Measurements from ENCODE around the gene UCMA. TPM values are rescaled to one million over a fixed set of nuclear protein-coding genes. Genes with fewer than 3 reads are reported as not detected.

UCMA gene
- total RNA-seq, 2 experiments from 2014 or later = not detected

DNA sequence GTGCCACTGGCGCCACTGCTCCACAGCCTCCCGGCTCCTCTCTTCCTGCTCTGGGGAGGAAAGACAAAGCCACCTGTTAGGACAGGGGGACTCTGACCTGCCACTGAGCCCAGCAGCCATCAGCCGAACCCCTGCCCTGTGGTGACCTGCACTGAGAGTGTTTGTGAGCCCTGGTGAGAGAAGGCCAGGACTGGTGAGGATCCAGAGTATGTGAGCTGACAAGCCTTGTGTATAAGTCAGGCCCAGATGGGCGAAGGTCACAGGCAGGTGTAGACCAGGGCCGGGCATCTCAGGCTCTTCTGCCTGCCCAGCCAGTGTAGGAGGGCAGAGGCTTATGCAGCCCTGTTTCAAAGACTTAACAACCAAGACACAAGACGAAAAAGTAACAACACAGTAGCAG, 12.0 kb downstream of the UCMA start:
- Mint-ChIP-seq H3K9me3 (no peaks in the 10 kb centered on the region), H3K27ac (no peak overlapping the region), H3K36me3 (ENCODE audit: low read depth) (no peaks in the 10 kb centered on the region), H3K4me1 (ENCODE audit: low read depth) (no peaks in the 10 kb centered on the region), H3K4me3 (no peak overlapping the region), H3K27me3 (no peaks in the 10 kb centered on the region)
- Histone ChIP-seq H3K36me3 (ENCODE audit: insufficient read depth, low read length) (no peaks in the 10 kb centered on the region), H3K9me3 (ENCODE audit: control insufficient read depth in 1 of 2, insufficient read depth in 1 of 2, low read length in 2 of 2) (no peaks in the 10 kb centered on the region), H3K27ac (ENCODE audit: low read depth in 1 of 2, low read length in 2 of 2) (no peak overlapping the region), H3K4me1 (ENCODE audit: insufficient read depth, low read length) (no peaks in the 10 kb centered on the region), H3K27me3 (ENCODE audit: control insufficient read depth in 1 of 2, insufficient read depth in 2 of 2, low read length in 2 of 2) (no peaks in the 10 kb centered on the region), H3K4me3 (ENCODE audit: low read length) (no peak overlapping the region)
- CTCF ChIA-PET = no interaction called here
- DNase-seq = no peak
- TF ChIP-seq, protein P1, sequence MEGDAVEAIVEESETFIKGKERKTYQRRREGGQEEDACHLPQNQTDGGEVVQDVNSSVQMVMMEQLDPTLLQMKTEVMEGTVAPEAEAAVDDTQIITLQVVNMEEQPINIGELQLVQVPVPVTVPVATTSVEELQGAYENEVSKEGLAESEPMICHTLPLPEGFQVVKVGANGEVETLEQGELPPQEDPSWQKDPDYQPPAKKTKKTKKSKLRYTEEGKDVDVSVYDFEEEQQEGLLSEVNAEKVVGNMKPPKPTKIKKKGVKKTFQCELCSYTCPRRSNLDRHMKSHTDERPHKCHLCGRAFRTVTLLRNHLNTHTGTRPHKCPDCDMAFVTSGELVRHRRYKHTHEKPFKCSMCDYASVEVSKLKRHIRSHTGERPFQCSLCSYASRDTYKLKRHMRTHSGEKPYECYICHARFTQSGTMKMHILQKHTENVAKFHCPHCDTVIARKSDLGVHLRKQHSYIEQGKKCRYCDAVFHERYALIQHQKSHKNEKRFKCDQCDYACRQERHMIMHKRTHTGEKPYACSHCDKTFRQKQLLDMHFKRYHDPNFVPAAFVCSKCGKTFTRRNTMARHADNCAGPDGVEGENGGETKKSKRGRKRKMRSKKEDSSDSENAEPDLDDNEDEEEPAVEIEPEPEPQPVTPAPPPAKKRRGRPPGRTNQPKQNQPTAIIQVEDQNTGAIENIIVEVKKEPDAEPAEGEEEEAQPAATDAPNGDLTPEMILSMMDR (IDR thresholded peaks at IDR 0.05) = no peak
- POLR2A ChIA-PET = no interaction called here
- intact Hi-C loops (cut with DNase I, micrococcal nuclease) = no loop called here
- ATAC-seq (ENCODE audit: poor library complexity) = no peak

DNA sequence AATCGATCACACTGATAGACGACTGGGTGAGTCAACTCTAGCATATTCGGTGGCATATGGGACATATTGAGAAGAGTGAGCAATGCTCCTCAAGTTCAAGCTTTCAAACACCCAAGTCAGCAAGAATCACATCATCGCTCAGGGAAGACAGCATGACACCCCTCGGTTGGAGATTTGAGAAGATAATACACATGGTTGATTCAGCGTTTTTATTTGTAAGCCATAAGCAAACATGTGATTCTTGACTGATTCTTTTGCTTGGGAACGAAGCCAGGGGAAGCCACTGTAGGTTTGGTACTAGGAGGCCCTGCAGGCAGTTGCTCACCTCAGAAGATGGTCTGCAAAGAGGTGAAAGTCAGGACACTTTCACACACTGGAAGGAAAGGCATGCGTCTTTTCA, 12.6 kb downstream of the UCMA start:
- H3K27me3 ChIP-seq (ENCODE audit: control insufficient read depth in 1 of 2, insufficient read depth in 2 of 2, low read length in 2 of 2) = no peaks in the 10 kb centered on the region
- ATAC-seq (ENCODE audit: poor library complexity) (no peak), DNase-seq (no peak)
- intact Hi-C loops (cut with DNase I, micrococcal nuclease) = no loop called here
- no peaks in the 10 kb centered on the region for H3K9me3 ChIP-seq (ENCODE audit: control insufficient read depth in 1 of 2, insufficient read depth in 1 of 2, low read length in 2 of 2)
- H3K4me3 ChIP-seq (ENCODE audit: low read length) = no peak overlapping the region
- no peaks in the 10 kb centered on the region for H3K36me3 ChIP-seq (ENCODE audit: insufficient read depth, low read length)
- ChIA-PET CTCF (no interaction called here), POLR2A (no interaction called here)
- Mint-ChIP-seq H3K9me3 (no peaks in the 10 kb centered on the region), H3K27ac (no peak overlapping the region), H3K4me1 (ENCODE audit: low read depth) (no peaks in the 10 kb centered on the region), H3K27me3 (no peaks in the 10 kb centered on the region), H3K4me3 (no peak overlapping the region), H3K36me3 (ENCODE audit: low read depth) (no peaks in the 10 kb centered on the region)
- no peak overlapping the region for H3K27ac ChIP-seq (ENCODE audit: low read depth in 1 of 2, low read length in 2 of 2)
- TF ChIP-seq, protein P1 (IDR thresholded peaks at IDR 0.05) = no peak
- H3K4me1 ChIP-seq (ENCODE audit: insufficient read depth, low read length) = no peaks in the 10 kb centered on the region

DNA sequence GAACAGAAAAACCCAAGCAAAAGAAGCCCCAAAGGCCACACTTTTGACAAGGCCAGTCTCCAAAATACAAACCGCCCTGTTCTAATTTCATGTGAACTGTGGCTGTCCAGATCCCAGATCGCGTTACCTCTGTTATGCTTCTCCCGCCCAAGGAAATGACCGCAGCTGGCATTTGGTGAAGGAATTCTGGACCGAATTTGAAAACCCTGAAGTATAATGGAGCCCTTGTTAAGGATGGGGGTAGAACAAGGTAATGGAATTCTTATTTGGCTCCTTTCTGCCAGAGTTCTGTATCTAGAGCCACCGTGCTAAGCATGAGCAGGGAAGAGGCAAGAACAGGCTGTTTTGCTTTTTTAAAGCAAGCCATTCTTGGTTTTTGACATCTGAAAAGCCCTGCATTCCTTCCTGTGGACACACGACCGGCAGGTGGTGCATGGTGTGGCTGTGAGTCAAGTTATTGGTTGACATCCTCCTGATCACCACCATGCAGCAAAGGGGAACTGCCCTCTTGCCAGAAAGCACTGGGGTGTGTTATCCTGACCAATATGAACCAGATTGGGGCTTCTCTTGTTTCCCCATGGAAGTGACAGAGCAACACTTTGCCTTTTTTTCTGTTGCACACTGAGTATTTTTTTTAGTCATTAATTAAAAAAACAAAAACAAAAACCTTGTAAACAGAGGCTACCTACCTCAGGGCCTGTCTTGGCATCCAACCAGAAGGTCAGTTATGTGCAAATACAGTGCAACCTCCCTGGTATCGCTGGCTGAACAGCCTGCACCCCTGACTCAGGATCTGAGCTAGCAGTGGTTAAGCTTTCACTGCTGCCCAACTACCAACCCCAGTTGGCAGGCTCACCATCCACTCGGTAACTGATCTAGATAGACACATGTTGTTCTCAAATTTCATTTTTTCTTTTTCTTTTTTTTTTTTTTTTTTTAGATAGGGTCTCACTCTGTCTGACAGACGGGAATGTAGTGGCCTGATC, 14.2 kb downstream of the UCMA start:
- H3K36me3 ChIP-seq (ENCODE audit: insufficient read depth, low read length) = no peaks in the 10 kb centered on the region
- H3K27ac ChIP-seq (ENCODE audit: low read depth in 1 of 2, low read length in 2 of 2) = no peak overlapping the region
- intact Hi-C loops (cut with DNase I, micrococcal nuclease) = no loop called here
- Mint-ChIP-seq H3K4me3 (no peak overlapping the region), H3K9me3 (no peaks in the 10 kb centered on the region), H3K27me3 (no peaks in the 10 kb centered on the region), H3K27ac (no peak overlapping the region), H3K36me3 (ENCODE audit: low read depth) (no peaks in the 10 kb centered on the region), H3K4me1 (ENCODE audit: low read depth) (no peaks in the 10 kb centered on the region)
- H3K4me3 ChIP-seq (ENCODE audit: low read length) = no peak overlapping the region
- no peaks in the 10 kb centered on the region for H3K9me3 ChIP-seq (ENCODE audit: control insufficient read depth in 1 of 2, insufficient read depth in 1 of 2, low read length in 2 of 2)
- DNase-seq (peak in 1 of 14 experiments; percentile 2), ATAC-seq (ENCODE audit: poor library complexity) (no peak)
- H3K4me1 ChIP-seq (ENCODE audit: insufficient read depth, low read length) = no peaks in the 10 kb centered on the region
- TF ChIP-seq, protein P1 (IDR thresholded peaks at IDR 0.05) = no peak
- CTCF ChIA-PET = no interaction called here
- no peaks in the 10 kb centered on the region for H3K27me3 ChIP-seq (ENCODE audit: control insufficient read depth in 1 of 2, insufficient read depth in 2 of 2, low read length in 2 of 2)
- POLR2A ChIA-PET = no interaction called here

All from CD4-positive, alpha-beta T cell (primary cell).